K562 (cell line): ENCODE data around the gene SS18. TPM values are rescaled to one million over a fixed set of nuclear protein-coding genes. Genes with fewer than 3 reads are reported as not detected.

Source experiments
- CEBPB ChIP-seq: fragments of 450-650 bp; IDR thresholded peaks from 2 replicates; pipeline ENCODE4 v1.6.1; 2016; ENCODE audit warnings: missing genetic modification characterization, missing compliant biosample characterization
- CEBPG ChIP-seq, 3 experiments: fragments of 200-800 bp in 1 of 3; sonication (Bioruptor generic) in 1 of 3; sonication (generic) in 1 of 3; formaldehyde crosslinking in 1 of 3; IDR thresholded peaks in 2 of 3; conservative IDR thresholded peaks in 1 of 3; 2 replicates each; pipeline versions ENCODE4 v1.6.1 to v1.8.0; 2016 to 2022; ENCODE audit warnings: missing compliant biosample characterization in 2 of 3, missing genetic modification characterization in 2 of 3, mild to moderate bottlenecking in 1 of 3, missing genetic modification reagents in 1 of 3
- CHD4 ChIP-seq: fragments of 200-600 bp; sonication (generic); IDR thresholded peaks from 3 replicates; pipeline ENCODE4 v1.6.1; 2012; ENCODE audit warnings: low read depth, mild to moderate bottlenecking, mixed read lengths, low read length, inconsistent platforms; ENCODE audit not compliant: insufficient read depth, insufficient replicate concordance, poor library complexity, severe bottlenecking
- EP400 ChIP-seq: fragments of 450-650 bp; IDR thresholded peaks from 2 replicates; pipeline ENCODE4 v1.6.1; 2017; ENCODE audit warnings: antibody characterized with exemption, mild to moderate bottlenecking, moderate library complexity
- GATAD2A ChIP-seq: fragments of 450-650 bp; IDR thresholded peaks from 2 replicates; pipeline ENCODE4 v1.6.1; 2017
- HDAC1 ChIP-seq, 2 experiments: fragments of 450-650 bp; IDR thresholded peaks; 2 replicates each; pipeline ENCODE4 v1.6.1; 2016 to 2017; ENCODE audit warnings: inconsistent platforms in 1 of 2, mild to moderate bottlenecking in 1 of 2, moderate library complexity in 1 of 2
- MIER1 ChIP-seq: fragments of 450-650 bp; IDR thresholded peaks from 2 replicates; pipeline ENCODE4 v1.6.1; 2016; ENCODE audit warnings: antibody characterized with exemption, mild to moderate bottlenecking, low read depth
- MYBL2 ChIP-seq, 2 experiments: fragments of 450-650 bp in 1 of 2; sonication (generic) in 1 of 2; formaldehyde crosslinking in 1 of 2; IDR thresholded peaks; 2 replicates each; pipeline versions ENCODE4 v1.6.1 to v1.8.1; 2017 to 2022; ENCODE audit warnings: borderline replicate concordance in 1 of 2, inconsistent platforms in 1 of 2, low read depth in 1 of 2, mild to moderate bottlenecking in 1 of 2, missing genetic modification reagents in 1 of 2, moderate library complexity in 1 of 2
- STAG1 ChIP-seq: sonication (generic); formaldehyde crosslinking; IDR thresholded peaks from 2 replicates; pipeline ENCODE4 v1.5.0; 2020; ENCODE audit warnings: missing genetic modification reagents, borderline replicate concordance
- STAT5B ChIP-seq: fragments of 250-450 bp; sonication (Bioruptor Pico); IDR thresholded peaks from 2 replicates; pipeline ENCODE4 v1.8.0; 2021; ENCODE audit warnings: mild to moderate bottlenecking, inconsistent platforms
- TBP ChIP-seq: optimal IDR thresholded peaks from 2 replicates; pipeline ENCODE3; 2011; ENCODE audit warnings: low read depth, low read length, improper control_type of control experiment
- ZSCAN29 ChIP-seq: fragments of 450-650 bp; IDR thresholded peaks from 2 replicates; pipeline ENCODE4 v1.6.1; 2017
- polyA plus RNA-seq, 8 experiments: library from polyadenylated mRNA; depleted of rRNA in 4 of 8; stranded (reverse) in 5 of 8; unstranded in 3 of 8; fragments of >200 nt; fragmentation: Nextera tagmentation in 2 of 8; fragmentation: Illumina TruSeq in 1 of 8; extraction: Ambion mirVana in 2 of 8; extraction: Trizol in 1 of 8; gene quantifications; 2 replicates each; pipeline versions ENCODE4 v1.2.1 to v1.2.3, GENCODE V29; 2011 to 2014; ENCODE audit warnings: inconsistent platforms in 1 of 8, missing spikeins in 1 of 8
- total RNA-seq, 7 experiments: library from RNA; depleted of rRNA in 6 of 7; stranded (reverse); fragments of >200 nt in 6 of 7; fragmentation: Illumina TruSeq in 2 of 7; extraction: Trizol in 2 of 7; gene quantifications; 2 replicates each; pipeline versions ENCODE4 v1.2.1 to v1.2.3, GENCODE V29; 2011 to 2021; ENCODE audit warnings: low replicate concordance in 1 of 7
- TF ChIP-seq, protein P1 (sequence below): fragments of 450-650 bp; IDR thresholded peaks from 2 replicates; pipeline ENCODE4 v1.6.1; 2016; ENCODE audit warnings: low read depth
- TF ChIP-seq, protein P2 (sequence below): fragments of 250-450 bp; sonication (Bioruptor Pico); IDR thresholded peaks from 2 replicates; pipeline ENCODE4 v1.4.0; 2020; ENCODE audit warnings: mild to moderate bottlenecking
- TF ChIP-seq, protein P3 (sequence below), 2 experiments: fragments of 450-650 bp; conservative IDR thresholded peaks; 2 replicates each; pipeline ENCODE4 v1.6.1; 2017; ENCODE audit warnings: mild to moderate bottlenecking in 2 of 2, moderate library complexity in 2 of 2

SS18 gene
- total and polyA plus RNA-seq, 9 of the 15 experiments (the other 6 are each of a cell fraction or from before 2014, with no cell fraction given): 30.9 to 190 (median 102) TPM

DNA sequence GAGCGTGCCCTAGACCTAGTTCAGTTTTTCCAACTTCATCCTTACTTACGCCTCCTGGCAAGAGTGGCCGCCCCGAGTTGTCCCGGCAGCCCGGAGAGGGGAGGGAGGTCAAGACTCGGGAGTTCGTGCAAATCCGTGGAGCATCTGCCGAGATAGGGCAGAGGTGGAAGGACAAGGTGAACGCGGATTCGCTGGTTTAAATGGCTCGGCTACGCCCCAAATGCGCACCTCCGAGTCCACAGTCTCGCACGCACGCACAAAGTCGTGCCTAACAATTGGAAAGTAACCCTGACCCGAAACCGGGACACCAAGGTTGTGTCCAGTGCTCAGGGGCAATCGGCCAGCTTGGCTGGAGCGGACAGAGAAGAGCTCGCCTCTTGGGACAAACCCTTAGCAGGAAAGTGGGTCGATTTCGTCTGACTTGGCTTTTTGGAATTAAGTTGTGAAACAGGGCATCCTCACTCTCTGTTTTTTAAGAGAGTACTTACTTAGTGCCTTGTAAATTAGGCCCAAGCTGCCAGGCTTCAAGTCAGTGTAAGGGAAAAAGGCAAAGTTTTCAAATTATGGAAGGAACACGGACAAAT, 726 bp upstream of the SS18 start (continued):
- TF ChIP-seq, protein P1, sequence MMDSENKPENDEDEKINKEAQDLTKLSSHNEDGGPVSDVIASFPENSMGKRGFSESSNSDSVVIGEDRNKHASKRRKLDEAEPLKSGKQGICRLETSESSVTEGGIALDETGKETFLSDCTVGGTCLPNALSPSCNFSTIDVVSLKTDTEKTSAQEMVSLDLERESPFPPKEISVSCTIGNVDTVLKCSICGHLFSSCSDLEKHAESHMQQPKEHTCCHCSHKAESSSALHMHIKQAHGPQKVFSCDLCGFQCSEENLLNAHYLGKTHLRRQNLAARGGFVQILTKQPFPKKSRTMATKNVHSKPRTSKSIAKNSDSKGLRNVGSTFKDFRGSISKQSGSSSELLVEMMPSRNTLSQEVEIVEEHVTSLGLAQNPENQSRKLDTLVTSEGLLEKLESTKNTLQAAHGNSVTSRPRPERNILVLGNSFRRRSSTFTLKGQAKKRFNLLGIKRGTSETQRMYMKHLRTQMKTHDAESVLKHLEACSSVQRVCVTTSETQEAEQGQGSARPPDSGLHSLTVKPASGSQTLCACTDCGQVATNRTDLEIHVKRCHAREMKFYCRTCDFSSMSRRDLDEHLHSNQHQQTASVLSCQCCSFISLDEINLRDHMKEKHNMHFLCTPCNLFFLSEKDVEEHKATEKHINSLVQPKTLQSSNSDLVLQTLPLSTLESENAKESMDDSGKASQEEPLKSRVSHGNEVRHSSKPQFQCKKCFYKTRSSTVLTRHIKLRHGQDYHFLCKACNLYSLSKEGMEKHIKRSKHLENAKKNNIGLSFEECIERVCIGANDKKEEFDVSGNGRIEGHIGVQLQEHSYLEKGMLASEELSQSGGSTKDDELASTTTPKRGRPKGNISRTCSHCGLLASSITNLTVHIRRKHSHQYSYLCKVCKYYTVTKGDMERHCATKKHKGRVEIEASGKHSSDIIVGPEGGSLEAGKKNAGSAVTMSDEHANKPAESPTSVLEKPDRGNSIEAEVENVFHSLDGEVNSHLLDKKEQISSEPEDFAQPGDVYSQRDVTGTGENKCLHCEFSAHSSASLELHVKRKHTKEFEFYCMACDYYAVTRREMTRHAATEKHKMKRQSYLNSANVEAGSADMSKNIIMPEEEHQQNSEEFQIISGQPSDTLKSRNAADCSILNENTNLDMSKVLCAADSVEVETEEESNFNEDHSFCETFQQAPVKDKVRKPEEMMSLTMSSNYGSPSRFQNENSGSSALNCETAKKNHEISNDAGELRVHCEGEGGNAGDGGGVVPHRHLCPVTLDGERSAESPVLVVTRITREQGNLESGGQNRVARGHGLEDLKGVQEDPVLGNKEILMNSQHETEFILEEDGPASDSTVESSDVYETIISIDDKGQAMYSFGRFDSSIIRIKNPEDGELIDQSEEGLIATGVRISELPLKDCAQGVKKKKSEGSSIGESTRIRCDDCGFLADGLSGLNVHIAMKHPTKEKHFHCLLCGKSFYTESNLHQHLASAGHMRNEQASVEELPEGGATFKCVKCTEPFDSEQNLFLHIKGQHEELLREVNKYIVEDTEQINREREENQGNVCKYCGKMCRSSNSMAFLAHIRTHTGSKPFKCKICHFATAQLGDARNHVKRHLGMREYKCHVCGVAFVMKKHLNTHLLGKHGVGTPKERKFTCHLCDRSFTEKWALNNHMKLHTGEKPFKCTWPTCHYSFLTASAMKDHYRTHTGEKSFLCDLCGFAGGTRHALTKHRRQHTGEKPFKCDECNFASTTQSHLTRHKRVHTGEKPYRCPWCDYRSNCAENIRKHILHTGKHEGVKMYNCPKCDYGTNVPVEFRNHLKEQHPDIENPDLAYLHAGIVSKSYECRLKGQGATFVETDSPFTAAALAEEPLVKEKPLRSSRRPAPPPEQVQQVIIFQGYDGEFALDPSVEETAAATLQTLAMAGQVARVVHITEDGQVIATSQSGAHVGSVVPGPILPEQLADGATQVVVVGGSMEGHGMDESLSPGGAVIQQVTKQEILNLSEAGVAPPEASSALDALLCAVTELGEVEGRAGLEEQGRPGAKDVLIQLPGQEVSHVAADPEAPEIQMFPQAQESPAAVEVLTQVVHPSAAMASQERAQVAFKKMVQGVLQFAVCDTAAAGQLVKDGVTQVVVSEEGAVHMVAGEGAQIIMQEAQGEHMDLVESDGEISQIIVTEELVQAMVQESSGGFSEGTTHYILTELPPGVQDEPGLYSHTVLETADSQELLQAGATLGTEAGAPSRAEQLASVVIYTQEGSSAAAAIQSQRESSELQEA: no peak
- TF ChIP-seq STAG1 (CRISPR knock-in tag) (no peak), HDAC1 (IDR thresholded peaks at IDR 0.05) (peak in 1 of 2 experiments; percentile 63; a peak in 1 of 4 replicates), ZSCAN29 (no peak), CEBPG (CRISPR knock-in tag; IDR thresholded peaks at IDR 0.05) (no peak), CEBPG (tag; conservative IDR thresholded peaks at IDR 0.05 in 1 of 2, IDR thresholded peaks at IDR 0.05 in 1 of 2) (peak in 1 of 2 experiments; percentile 31; a peak in 1 of 4 replicates), MIER1 (no peak), EP400 (peak; percentile 82; the same call in 1 of the 2 replicates), MYBL2 (IDR thresholded peaks at IDR 0.05; ENCODE audit: low read depth) (peak; percentile 90), MYBL2 (CRISPR knock-in tag; IDR thresholded peaks at IDR 0.05; ENCODE audit: borderline replicate concordance) (0 out of 2 replicates have a peak, but pooled peaks have one; percentile 53), CHD4 (peak; percentile 59), GATAD2A (peak; percentile 82), TBP (peak; percentile 27), CEBPB (tag) (peak; percentile 59; the same call in 1 of the 2 replicates), STAT5B (CRISPR knock-in tag) (no peak)
- TF ChIP-seq, protein P2, sequence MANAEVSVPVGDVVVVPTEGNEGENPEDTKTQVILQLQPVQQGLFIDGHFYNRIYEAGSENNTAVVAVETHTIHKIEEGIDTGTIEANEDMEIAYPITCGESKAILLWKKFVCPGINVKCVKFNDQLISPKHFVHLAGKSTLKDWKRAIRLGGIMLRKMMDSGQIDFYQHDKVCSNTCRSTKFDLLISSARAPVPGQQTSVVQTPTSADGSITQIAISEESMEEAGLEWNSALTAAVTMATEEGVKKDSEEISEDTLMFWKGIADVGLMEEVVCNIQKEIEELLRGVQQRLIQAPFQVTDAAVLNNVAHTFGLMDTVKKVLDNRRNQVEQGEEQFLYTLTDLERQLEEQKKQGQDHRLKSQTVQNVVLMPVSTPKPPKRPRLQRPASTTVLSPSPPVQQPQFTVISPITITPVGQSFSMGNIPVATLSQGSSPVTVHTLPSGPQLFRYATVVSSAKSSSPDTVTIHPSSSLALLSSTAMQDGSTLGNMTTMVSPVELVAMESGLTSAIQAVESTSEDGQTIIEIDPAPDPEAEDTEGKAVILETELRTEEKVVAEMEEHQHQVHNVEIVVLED (CRISPR knock-in tag): peak; percentile 20; the same call in 1 of the 2 replicates
- TF ChIP-seq, protein P3, sequence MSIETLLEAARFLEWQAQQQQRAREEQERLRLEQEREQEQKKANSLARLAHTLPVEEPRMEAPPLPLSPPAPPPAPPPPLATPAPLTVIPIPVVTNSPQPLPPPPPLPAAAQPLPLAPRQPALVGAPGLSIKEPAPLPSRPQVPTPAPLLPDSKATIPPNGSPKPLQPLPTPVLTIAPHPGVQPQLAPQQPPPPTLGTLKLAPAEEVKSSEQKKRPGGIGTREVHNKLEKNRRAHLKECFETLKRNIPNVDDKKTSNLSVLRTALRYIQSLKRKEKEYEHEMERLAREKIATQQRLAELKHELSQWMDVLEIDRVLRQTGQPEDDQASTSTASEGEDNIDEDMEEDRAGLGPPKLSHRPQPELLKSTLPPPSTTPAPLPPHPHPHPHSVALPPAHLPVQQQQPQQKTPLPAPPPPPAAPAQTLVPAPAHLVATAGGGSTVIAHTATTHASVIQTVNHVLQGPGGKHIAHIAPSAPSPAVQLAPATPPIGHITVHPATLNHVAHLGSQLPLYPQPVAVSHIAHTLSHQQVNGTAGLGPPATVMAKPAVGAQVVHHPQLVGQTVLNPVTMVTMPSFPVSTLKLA (conservative IDR thresholded peaks at IDR 0.05): 0 out of 4 replicates have a peak, but pooled peaks have one; percentile 13 to 49
